IMR-90 (cell line): ENCODE results near the gene PALLD. TPM values are rescaled to one million over a fixed set of nuclear protein-coding genes. Genes with fewer than 3 reads are reported as not detected.

Source experiments
- ATAC-seq: fragments of 200-7000 bp; cut with Tn5 transposase; 2 replicates; pipeline ENCODE4 v1.9.1; 2020; ENCODE audit warnings: low read depth, mild to moderate bottlenecking, moderate library complexity
- BruUV-seq: library from RNA; stranded (reverse); fragments of 400-500 nt; replicated peaks from 2 replicates; lab custom pipeline; 2021; lab: Mats Ljungman, UMichigan
- CTCF ChIA-PET: fragments of 300-600 bp; formaldehyde crosslinking; extraction: SDS; loops from one replicate; lab custom pipeline; 2021; ENCODE audit warnings: antibody characterized with exemption; lab: Yijun Ruan, JAX
- POLR2A ChIA-PET: fragments of 300-600 bp; sonication (Branson Sonifier 250); formaldehyde crosslinking; loops from one replicate; lab custom pipeline; 2022; ENCODE audit warnings: antibody characterized with exemption; ENCODE audit not compliant: unreplicated experiment; lab: Charles Lee
- DNase-seq: peaks from one replicate; pipeline ENCODE4 v3.0.0; 2013
- H2AFZ ChIP-seq: replicated peaks from 2 replicates; pipeline ENCODE3; 2013; ENCODE audit warnings: low read length, mild to moderate bottlenecking; ENCODE audit not compliant: poor library complexity
- H2AK5ac ChIP-seq: 2 replicates; pipeline ENCODE4 v1.6.1; 2013; ENCODE audit warnings: low read depth, low read length, inconsistent platforms
- H2AK9ac ChIP-seq: replicated peaks from 2 replicates; pipeline ENCODE3; 2013; ENCODE audit warnings: mild to moderate bottlenecking, low read depth, low read length, moderate library complexity; ENCODE audit not compliant: poor library complexity
- H2BK120ac ChIP-seq: 2 replicates; pipeline ENCODE4 v1.6.1; 2013; ENCODE audit warnings: low read depth, low read length, inconsistent platforms
- H2BK15ac ChIP-seq: 3 replicates; pipeline ENCODE4 v1.6.1; 2013; ENCODE audit warnings: low read depth, low read length, inconsistent platforms
- H2BK20ac ChIP-seq: 2 replicates; pipeline ENCODE4 v1.6.1; 2013; ENCODE audit warnings: low read depth, mild to moderate bottlenecking, inconsistent platforms, low read length, moderate library complexity
- H2BK5ac ChIP-seq: 2 replicates; pipeline ENCODE4 v1.6.1; 2013; ENCODE audit warnings: mild to moderate bottlenecking, low read depth, low read length, inconsistent platforms; ENCODE audit not compliant: poor library complexity, severe bottlenecking
- H3K14ac ChIP-seq: replicated peaks from 2 replicates; pipeline ENCODE4 v1.6.1; 2013; ENCODE audit warnings: low read depth, low read length, inconsistent platforms
- H3K18ac ChIP-seq: 2 replicates; pipeline ENCODE4 v1.6.1; 2013; ENCODE audit warnings: low read depth, low read length, control low read depth
- H3K23ac ChIP-seq: 2 replicates; pipeline ENCODE4 v1.6.1; 2013; ENCODE audit warnings: low read depth, low read length, inconsistent platforms
- H3K27ac ChIP-seq: 2 replicates; pipeline ENCODE4 v1.5.1; 2013; ENCODE audit warnings: mild to moderate bottlenecking, control low read depth, low read length; ENCODE audit not compliant: insufficient read depth
- H3K27me3 ChIP-seq: 2 replicates; pipeline ENCODE4 v1.6.1; 2013; ENCODE audit warnings: low read length; ENCODE audit not compliant: control insufficient read depth, insufficient read depth
- H3K36me3 ChIP-seq: 2 replicates; pipeline ENCODE4 v1.6.1; 2013; ENCODE audit warnings: low read length, mixed read lengths; ENCODE audit not compliant: control insufficient read depth, insufficient read depth
- H3K4ac ChIP-seq: 2 replicates; pipeline ENCODE4 v1.6.1; 2013; ENCODE audit warnings: low read depth, low read length, inconsistent platforms
- H3K4me1 ChIP-seq: 2 replicates; pipeline ENCODE4 v1.6.1; 2013; ENCODE audit warnings: low read length, mixed read lengths; ENCODE audit not compliant: control insufficient read depth, insufficient read depth
- H3K4me2 ChIP-seq: 2 replicates; pipeline ENCODE4 v1.6.1; 2013; ENCODE audit warnings: low read depth, mild to moderate bottlenecking, control low read depth, low read length, moderate library complexity
- H3K4me3 ChIP-seq: 2 replicates; pipeline ENCODE4 v1.5.1; 2013; ENCODE audit warnings: low read depth, mild to moderate bottlenecking, control low read depth, low read length, moderate library complexity; ENCODE audit not compliant: insufficient read depth
- H3K56ac ChIP-seq: 2 replicates; pipeline ENCODE4 v1.6.1; 2013; ENCODE audit warnings: low read length, inconsistent platforms; ENCODE audit not compliant: insufficient read depth; ENCODE audit errors: extremely low read depth
- H3K79me1 ChIP-seq, 2 experiments: 2 replicates each; pipeline ENCODE4 v1.6.1; 2013; ENCODE audit warnings: low read length in 2 of 2, inconsistent platforms in 1 of 2, low read depth in 1 of 2
- H3K9ac ChIP-seq: 2 replicates; pipeline ENCODE4 v1.6.1; 2013; ENCODE audit warnings: low read depth, low read length, control low read depth
- H3K9me1 ChIP-seq: 2 replicates; pipeline ENCODE4 v1.6.1; 2013; ENCODE audit warnings: low read length, inconsistent platforms; ENCODE audit not compliant: insufficient read depth
- H3K9me3 ChIP-seq: 2 replicates; pipeline ENCODE4 v1.6.1; 2013; ENCODE audit warnings: low read length; ENCODE audit not compliant: control insufficient read depth, insufficient read depth
- H4K20me1 ChIP-seq: 2 replicates; pipeline ENCODE4 v1.6.1; 2013; ENCODE audit warnings: low read length, inconsistent platforms; ENCODE audit not compliant: insufficient read depth
- H4K5ac ChIP-seq: 2 replicates; pipeline ENCODE4 v1.6.1; 2013; ENCODE audit warnings: mild to moderate bottlenecking, low read depth, low read length, control low read depth
- H4K8ac ChIP-seq, 2 experiments: 2 replicates each; pipeline ENCODE4 v1.6.1; 2013; ENCODE audit warnings: low read depth in 2 of 2, low read length in 2 of 2, control low read depth in 1 of 2, inconsistent platforms in 1 of 2
- H4K91ac ChIP-seq: 2 replicates; pipeline ENCODE4 v1.6.1; 2013; ENCODE audit warnings: low read depth, low read length, inconsistent platforms; ENCODE audit not compliant: insufficient read depth
- BHLHE40 ChIP-seq: fragments of 150-350 bp; IDR thresholded peaks from 2 replicates; pipeline ENCODE4 v1.6.1; 2016; ENCODE audit warnings: mild to moderate bottlenecking, low read depth, low read length
- CEBPB ChIP-seq: IDR thresholded peaks from 2 replicates; pipeline ENCODE4 v1.6.1; 2012; ENCODE audit warnings: low read depth, low read length, improper control_type of control experiment
- FOS ChIP-seq: fragments of 150-350 bp; IDR thresholded peaks from 2 replicates; pipeline ENCODE4 v1.6.1; 2016; ENCODE audit warnings: low read depth, low read length
- MAFK ChIP-seq: IDR thresholded peaks from 2 replicates; pipeline ENCODE4 v1.6.1; 2012; ENCODE audit warnings: low read depth, low read length, improper control_type of control experiment
- MAZ ChIP-seq: IDR thresholded peaks from 2 replicates; pipeline ENCODE4 v1.6.1; 2012; ENCODE audit warnings: low read depth, mild to moderate bottlenecking, low read length, improper control_type of control experiment, moderate library complexity, borderline replicate concordance
- MXI1 ChIP-seq: IDR thresholded peaks from 2 replicates; pipeline ENCODE4 v1.6.1; 2012; ENCODE audit warnings: low read depth, mild to moderate bottlenecking, low read length, moderate library complexity, borderline replicate concordance
- NFE2L2 ChIP-seq: fragments of 150-350 bp; IDR thresholded peaks from 2 replicates; pipeline ENCODE4 v1.6.1; 2016; ENCODE audit warnings: low read depth, mild to moderate bottlenecking, low read length
- POLR2A ChIP-seq: IDR thresholded peaks from 2 replicates; pipeline ENCODE4 v1.6.1; 2012; ENCODE audit warnings: mild to moderate bottlenecking, low read depth, low read length
- RAD21 ChIP-seq: IDR thresholded peaks from 2 replicates; pipeline ENCODE4 v1.6.1; 2012; ENCODE audit warnings: low read length, improper control_type of control experiment
- RCOR1 ChIP-seq: IDR thresholded peaks from 2 replicates; pipeline ENCODE4 v1.6.1; 2012; ENCODE audit warnings: mild to moderate bottlenecking, low read length, improper control_type of control experiment; ENCODE audit not compliant: insufficient replicate concordance
- RFX5 ChIP-seq: IDR thresholded peaks from 2 replicates; pipeline ENCODE4 v1.8.0; 2012; ENCODE audit warnings: low read depth, mild to moderate bottlenecking, low read length, moderate library complexity
- WGBS, 2 experiments: methylation state at CpG; one replicate each; pipeline versions ENCODE4 v1.1.5 to v1.1.7; 2013; ENCODE audit warnings: missing lambda C conversion rate in 2 of 2; ENCODE audit not compliant: insufficient read length in 1 of 2; ENCODE audit errors: extremely low coverage in 2 of 2; 5-methylcytosine and 5-hydroxymethylcytosine counted together
- dilution Hi-C: fragments of 300-500 bp; cut with HindIII; formaldehyde crosslinking; loops from one replicate; pipeline ENCODE4 v1.14.3; 2018; ENCODE audit warnings: low sequenced_read_pairs; ENCODE audit not compliant: unreplicated experiment
- in situ Hi-C: fragments of 300-500 bp; cut with MboI; formaldehyde crosslinking; loops from 3 replicates; pipeline ENCODE4 v1.14.3; 2019; ENCODE audit warnings: low sequenced_read_pairs, inconsistent platforms, mixed read lengths
- intact Hi-C: fragments of 100-400 bp; cut with micrococcal nuclease; formaldehyde crosslinking; loops from 2 replicates; pipeline ENCODE4 v1.10.0; 2022
- polyA plus RNA-seq, 3 experiments: library from polyadenylated mRNA; depleted of rRNA; stranded (reverse); fragments of >200 nt; gene quantifications; 2 replicates each; pipeline ENCODE4 v1.2.3, GENCODE V29; 2012; ENCODE audit warnings: low replicate concordance in 1 of 3
- total RNA-seq: library from RNA; depleted of rRNA; stranded (reverse); fragments of >200 nt; gene quantifications from 2 replicates; pipeline ENCODE4 v1.2.3, GENCODE V29; 2012
- TF ChIP-seq, protein P1 (sequence below): fragments of 150-350 bp; IDR thresholded peaks from 2 replicates; pipeline ENCODE4 v1.6.1; 2017; ENCODE audit warnings: mild to moderate bottlenecking, antibody characterized with exemption, low read length, low read depth
- TF ChIP-seq, protein P2 (sequence below): fragments of 150-350 bp; IDR thresholded peaks from 2 replicates; pipeline ENCODE4 v1.6.1; 2016; ENCODE audit warnings: low read depth, mild to moderate bottlenecking, low read length, moderate library complexity, borderline replicate concordance
- TF ChIP-seq, protein P3 (sequence below): conservative IDR thresholded peaks from 2 replicates; pipeline ENCODE4 v1.5.1; 2012; ENCODE audit warnings: mild to moderate bottlenecking, low read depth, low read length, improper control_type of control experiment

Gene PALLD
- total and polyA plus RNA-seq, 2 of the 4 experiments (the other 2 are of a cell fraction), result 91.0 to 91.9 TPM

DNA sequence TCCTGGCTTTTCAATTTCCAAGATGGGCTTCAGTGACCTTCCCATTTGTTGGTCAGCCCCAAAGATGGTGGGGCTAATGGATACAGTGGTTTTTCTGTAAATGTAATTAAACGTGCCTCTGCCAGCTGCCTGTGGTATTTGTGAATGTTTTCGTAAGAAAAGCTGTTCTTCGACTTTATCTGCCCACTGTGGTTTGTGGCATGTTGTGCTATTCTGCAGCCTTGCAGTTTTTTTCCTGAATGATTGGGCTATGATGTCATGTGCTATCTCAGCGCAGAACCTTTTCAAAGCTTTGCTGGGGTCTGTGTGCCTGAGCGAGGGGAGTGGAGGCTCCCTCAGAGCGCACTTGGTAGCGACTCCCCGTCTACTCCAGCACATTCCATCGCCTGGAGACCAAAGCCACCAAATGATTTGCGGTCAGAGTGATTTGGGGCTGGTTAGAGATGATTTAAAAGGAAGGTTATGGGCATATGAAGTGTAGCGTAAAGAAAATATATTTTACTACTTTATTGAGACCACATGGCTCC, 137.5 kb downstream of the PALLD start:
- BruUV-seq, result no TSS peak
- peak; percentile 92 for DNase-seq
- intact Hi-C loops, result loop anchor here (1.0 to 5.0 kb wide), 4 partner anchors 38 to 452 kb away; no protein-coding TSS in a partner anchor
- TF ChIP-seq RFX5, result no peak
- TF ChIP-seq MXI1, result no peak
- 0 out of 2 replicates have a peak, but pooled peaks have one; percentile 25 for TF ChIP-seq FOS
- no peak for TF ChIP-seq MAZ
- TF ChIP-seq, protein P1, sequence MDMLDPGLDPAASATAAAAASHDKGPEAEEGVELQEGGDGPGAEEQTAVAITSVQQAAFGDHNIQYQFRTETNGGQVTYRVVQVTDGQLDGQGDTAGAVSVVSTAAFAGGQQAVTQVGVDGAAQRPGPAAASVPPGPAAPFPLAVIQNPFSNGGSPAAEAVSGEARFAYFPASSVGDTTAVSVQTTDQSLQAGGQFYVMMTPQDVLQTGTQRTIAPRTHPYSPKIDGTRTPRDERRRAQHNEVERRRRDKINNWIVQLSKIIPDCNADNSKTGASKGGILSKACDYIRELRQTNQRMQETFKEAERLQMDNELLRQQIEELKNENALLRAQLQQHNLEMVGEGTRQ, result no peak
- TF ChIP-seq MAFK, result peak; percentile 93
- peak; percentile 82 for TF ChIP-seq BHLHE40
- TF ChIP-seq POLR2A, result no peak
- TF ChIP-seq, protein P2, sequence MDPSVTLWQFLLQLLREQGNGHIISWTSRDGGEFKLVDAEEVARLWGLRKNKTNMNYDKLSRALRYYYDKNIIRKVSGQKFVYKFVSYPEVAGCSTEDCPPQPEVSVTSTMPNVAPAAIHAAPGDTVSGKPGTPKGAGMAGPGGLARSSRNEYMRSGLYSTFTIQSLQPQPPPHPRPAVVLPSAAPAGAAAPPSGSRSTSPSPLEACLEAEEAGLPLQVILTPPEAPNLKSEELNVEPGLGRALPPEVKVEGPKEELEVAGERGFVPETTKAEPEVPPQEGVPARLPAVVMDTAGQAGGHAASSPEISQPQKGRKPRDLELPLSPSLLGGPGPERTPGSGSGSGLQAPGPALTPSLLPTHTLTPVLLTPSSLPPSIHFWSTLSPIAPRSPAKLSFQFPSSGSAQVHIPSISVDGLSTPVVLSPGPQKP, result no peak
- no peak for TF ChIP-seq RAD21
- TF ChIP-seq NFE2L2, result peak; percentile 29; the same call in 1 of the 2 replicates
- TF ChIP-seq, protein P3, sequence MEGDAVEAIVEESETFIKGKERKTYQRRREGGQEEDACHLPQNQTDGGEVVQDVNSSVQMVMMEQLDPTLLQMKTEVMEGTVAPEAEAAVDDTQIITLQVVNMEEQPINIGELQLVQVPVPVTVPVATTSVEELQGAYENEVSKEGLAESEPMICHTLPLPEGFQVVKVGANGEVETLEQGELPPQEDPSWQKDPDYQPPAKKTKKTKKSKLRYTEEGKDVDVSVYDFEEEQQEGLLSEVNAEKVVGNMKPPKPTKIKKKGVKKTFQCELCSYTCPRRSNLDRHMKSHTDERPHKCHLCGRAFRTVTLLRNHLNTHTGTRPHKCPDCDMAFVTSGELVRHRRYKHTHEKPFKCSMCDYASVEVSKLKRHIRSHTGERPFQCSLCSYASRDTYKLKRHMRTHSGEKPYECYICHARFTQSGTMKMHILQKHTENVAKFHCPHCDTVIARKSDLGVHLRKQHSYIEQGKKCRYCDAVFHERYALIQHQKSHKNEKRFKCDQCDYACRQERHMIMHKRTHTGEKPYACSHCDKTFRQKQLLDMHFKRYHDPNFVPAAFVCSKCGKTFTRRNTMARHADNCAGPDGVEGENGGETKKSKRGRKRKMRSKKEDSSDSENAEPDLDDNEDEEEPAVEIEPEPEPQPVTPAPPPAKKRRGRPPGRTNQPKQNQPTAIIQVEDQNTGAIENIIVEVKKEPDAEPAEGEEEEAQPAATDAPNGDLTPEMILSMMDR, result no peak
- TF ChIP-seq CEBPB, result no peak
- peak; percentile 21 for TF ChIP-seq RCOR1

More for the DNA sequence above, 137.5 kb downstream of the PALLD start:
- H3K4me1 ChIP-seq, result peaks cover 26% of the 10 kb centered on the region
- no peaks in the 10 kb centered on the region for H3K27me3 ChIP-seq
- ChIA-PET CTCF (interaction anchor here (0.9 to 2.0 kb wide), 7 partner anchors 22 to 78 kb away, joined by 3 to 9 read pairs (median 4); no protein-coding TSS in a partner anchor), POLR2A (interaction anchor here (0.6 kb wide), 1 partner anchor 11 kb away, joined by 3 read pairs; no protein-coding TSS in a partner anchor)
- H3K79me1 ChIP-seq, result peaks cover 0 to 32% of the 10 kb centered on the region in 2 experiments; a peak in 2 of 4 replicates
- no peak overlapping the region; the same call in 1 of the 2 replicates for H3K56ac ChIP-seq
- H3K27ac ChIP-seq, result peak overlapping the region; percentile 55
- no peaks in the 10 kb centered on the region for H3K36me3 ChIP-seq
- peaks cover 19% of the 10 kb centered on the region for H3K9me1 ChIP-seq
- H4K91ac ChIP-seq, result peak overlapping the region; percentile 37; the same call in 1 of the 2 replicates
- H3K4me2 ChIP-seq, result peak overlapping the region; percentile 72
- H4K8ac ChIP-seq, result peak overlapping the region in 1 of 2 experiments; percentile 38; a peak in 1 of 4 replicates
- no peak overlapping the region for H3K14ac ChIP-seq
- peak overlapping the region; percentile 75; the same call in 1 of the 2 replicates for H3K18ac ChIP-seq
- no peaks in the 10 kb centered on the region for H4K20me1 ChIP-seq
- H3K9me3 ChIP-seq, result no peaks in the 10 kb centered on the region
- in situ Hi-C loops (no loop called here), dilution Hi-C loops (no loop called here)
- no peak overlapping the region for H2AK9ac ChIP-seq
- H3K9ac ChIP-seq, result no peak overlapping the region
- peak overlapping the region; percentile 62 for H2AFZ ChIP-seq
- peak overlapping the region; percentile 6; the same call in 1 of the 2 replicates for H3K4me3 ChIP-seq
- peak overlapping the region; percentile 68 for H2BK20ac ChIP-seq
- H2BK120ac ChIP-seq, result peak overlapping the region; percentile 76
- ATAC-seq, result peak; percentile 61
- no peak overlapping the region; the same call in 2 of the 3 replicates for H2BK15ac ChIP-seq
- no CpG with 5 or more reads among the region's 11 CpGs for WGBS, 2 experiments
- H4K5ac ChIP-seq, result peak overlapping the region; percentile 27; the same call in 1 of the 2 replicates
- peak overlapping the region; percentile 75 for H3K4ac ChIP-seq
- peak overlapping the region; percentile 44; the same call in 1 of the 2 replicates for H2AK5ac ChIP-seq
- H3K23ac ChIP-seq, result no peak overlapping the region
- peak overlapping the region; percentile 51 for H2BK5ac ChIP-seq
